OCI-LY1 (cell line): Measurements from ENCODE around the gene CNOT2.

ENCODE experiments used
- CTCF ChIP-seq: fragments of 200-600 bp; sonication (generic), shearing (Covaris generic); IDR thresholded peaks from 2 replicates; pipeline ENCODE4 v1.5.1; 2017; ENCODE audit warnings: mild to moderate bottlenecking, antibody characterized with exemption, low read length, moderate library complexity, mixed read lengths
- EZH2 ChIP-seq: fragments of 200-600 bp; sonication (generic), shearing (Covaris generic); IDR thresholded peaks from 2 replicates; pipeline ENCODE4 v1.8.0; 2017; ENCODE audit warnings: borderline replicate concordance, mixed run types, mild to moderate bottlenecking, antibody characterized with exemption, low read length, moderate library complexity, mixed read lengths

GRCh38 chr12:70275045-70275444 is 31.8 kb downstream of the CNOT2 start:
- TF ChIP-seq EZH2, result no peak
- TF ChIP-seq CTCF, result no peak
